ENCODE data around the gene PRSS27. TPM values are rescaled to one million over a fixed set of nuclear protein-coding genes. Genes with fewer than 3 reads are reported as not detected.
A peak's percentile ranks its signal among the peaks of the same experiment; 100 is the strongest.

Gene PRSS27
- total RNA-seq, 6 experiments from 2014 or later: 0.17 to 0.43 (median 0.31) TPM

DNA sequence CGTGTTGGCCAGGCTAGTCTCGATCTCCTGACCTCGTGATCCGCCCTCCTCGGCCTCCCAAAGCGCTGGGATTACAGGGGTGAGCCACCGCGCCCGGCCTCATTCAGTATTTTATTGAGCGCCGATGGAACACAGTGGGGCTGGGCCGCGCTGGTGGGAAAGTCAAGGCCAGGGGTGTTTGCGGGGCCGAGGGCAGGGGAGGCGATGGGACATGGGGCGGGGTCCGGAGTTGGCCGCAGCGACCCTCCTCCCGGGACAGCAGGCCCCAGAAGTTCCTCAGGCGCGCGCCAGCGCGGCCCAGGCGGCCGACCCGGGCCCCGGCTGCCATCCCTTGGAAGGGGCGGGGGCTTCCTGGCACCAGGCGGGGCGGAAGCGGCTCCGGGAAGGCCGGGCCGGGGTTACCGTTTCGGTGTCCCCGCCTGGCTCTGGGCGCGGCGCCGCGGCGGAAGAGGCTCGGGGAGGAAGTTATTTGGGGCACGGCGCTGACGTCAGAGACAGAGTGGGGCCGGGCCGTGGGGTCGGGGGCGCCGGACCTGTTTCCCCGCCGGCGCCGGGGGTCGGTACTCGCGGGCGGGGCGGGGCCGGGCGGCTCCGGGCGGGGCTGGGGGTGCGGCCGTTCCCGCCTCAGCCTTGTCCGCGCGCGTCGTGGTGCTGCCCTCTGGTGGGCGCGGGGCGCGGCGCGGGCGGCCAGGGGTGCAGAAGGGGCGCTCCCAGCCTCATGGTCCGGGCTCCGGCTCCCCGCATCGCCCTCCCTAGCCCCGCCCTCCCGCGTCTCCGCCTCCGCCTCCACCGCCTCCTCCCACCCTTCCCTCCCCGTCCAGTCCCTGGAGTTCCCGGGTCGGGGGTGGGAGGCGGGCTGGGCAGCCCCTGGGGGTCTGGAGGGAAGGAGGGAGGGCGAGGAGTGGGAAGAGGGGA, 952 bp upstream of the PRSS27 start:
- peak overlapping the region; percentile 69 for H3K27ac Mint-ChIP-seq

DNA sequence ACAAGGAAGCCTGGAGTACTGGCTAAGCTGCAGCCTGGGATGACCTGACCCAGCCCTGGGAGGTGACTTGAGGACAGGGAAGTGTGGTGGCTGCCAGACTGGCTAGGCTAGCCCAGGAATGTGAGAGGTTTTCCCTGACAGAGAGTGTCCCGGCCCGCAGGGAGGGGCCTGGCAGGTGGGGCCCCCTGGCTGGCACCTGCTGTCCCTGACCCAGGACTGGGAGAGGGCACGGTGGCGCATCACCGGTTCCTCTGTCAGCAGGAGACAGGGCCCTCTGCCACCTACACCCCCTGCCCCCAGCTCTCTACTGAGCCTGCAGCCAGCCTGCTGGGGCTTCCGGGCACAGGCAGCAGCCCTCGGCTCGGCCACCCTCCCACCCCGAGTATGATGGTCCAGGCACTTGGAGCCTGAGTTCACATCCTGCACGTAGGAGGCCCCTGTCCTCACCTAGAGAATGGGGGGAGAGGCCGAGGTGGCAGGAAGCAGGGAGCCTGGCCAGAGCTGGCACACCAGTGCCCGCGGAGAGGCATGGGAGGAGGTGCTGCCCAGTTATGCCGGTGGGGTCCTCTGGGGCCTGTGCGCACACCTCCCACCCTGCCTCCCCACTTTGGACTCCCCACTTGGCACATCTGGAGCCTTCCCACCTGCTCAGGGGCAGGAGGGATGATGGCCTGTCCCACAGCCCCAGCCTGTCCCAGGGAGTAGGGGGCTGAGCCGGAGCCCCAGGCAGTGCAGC, 528 bp downstream of the PRSS27 start:
- no peaks in the 10 kb centered on the region for H3K9me3 Mint-ChIP-seq
- H3K27me3 Mint-ChIP-seq (ENCODE audit: insufficient read depth): peaks cover 11% of the 10 kb centered on the region
- no peaks in the 10 kb centered on the region for H3K36me3 Mint-ChIP-seq (ENCODE audit: low read depth)
- no peak overlapping the region for H3K4me3 Mint-ChIP-seq
- no peak overlapping the region for H3K27ac Mint-ChIP-seq
- DNase-seq: no peak
- H3K4me1 Mint-ChIP-seq (ENCODE audit: low read depth): peaks cover 7% of the 10 kb centered on the region
- TF ChIP-seq, protein P1, sequence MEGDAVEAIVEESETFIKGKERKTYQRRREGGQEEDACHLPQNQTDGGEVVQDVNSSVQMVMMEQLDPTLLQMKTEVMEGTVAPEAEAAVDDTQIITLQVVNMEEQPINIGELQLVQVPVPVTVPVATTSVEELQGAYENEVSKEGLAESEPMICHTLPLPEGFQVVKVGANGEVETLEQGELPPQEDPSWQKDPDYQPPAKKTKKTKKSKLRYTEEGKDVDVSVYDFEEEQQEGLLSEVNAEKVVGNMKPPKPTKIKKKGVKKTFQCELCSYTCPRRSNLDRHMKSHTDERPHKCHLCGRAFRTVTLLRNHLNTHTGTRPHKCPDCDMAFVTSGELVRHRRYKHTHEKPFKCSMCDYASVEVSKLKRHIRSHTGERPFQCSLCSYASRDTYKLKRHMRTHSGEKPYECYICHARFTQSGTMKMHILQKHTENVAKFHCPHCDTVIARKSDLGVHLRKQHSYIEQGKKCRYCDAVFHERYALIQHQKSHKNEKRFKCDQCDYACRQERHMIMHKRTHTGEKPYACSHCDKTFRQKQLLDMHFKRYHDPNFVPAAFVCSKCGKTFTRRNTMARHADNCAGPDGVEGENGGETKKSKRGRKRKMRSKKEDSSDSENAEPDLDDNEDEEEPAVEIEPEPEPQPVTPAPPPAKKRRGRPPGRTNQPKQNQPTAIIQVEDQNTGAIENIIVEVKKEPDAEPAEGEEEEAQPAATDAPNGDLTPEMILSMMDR (IDR thresholded peaks at IDR 0.05): no peak

More for the DNA sequence above, 952 bp upstream of the PRSS27 start:
- TF ChIP-seq, protein P1 (IDR thresholded peaks at IDR 0.05): peak; percentile 85
- no peaks in the 10 kb centered on the region for H3K9me3 Mint-ChIP-seq
- peaks cover 7% of the 10 kb centered on the region for H3K4me1 Mint-ChIP-seq (ENCODE audit: low read depth)
- peaks cover 17% of the 10 kb centered on the region for H3K27me3 Mint-ChIP-seq (ENCODE audit: insufficient read depth)
- peak overlapping the region; percentile 83 for H3K4me3 Mint-ChIP-seq
- H3K36me3 Mint-ChIP-seq (ENCODE audit: low read depth): no peaks in the 10 kb centered on the region
- peak; percentile 70 for DNase-seq

DNA sequence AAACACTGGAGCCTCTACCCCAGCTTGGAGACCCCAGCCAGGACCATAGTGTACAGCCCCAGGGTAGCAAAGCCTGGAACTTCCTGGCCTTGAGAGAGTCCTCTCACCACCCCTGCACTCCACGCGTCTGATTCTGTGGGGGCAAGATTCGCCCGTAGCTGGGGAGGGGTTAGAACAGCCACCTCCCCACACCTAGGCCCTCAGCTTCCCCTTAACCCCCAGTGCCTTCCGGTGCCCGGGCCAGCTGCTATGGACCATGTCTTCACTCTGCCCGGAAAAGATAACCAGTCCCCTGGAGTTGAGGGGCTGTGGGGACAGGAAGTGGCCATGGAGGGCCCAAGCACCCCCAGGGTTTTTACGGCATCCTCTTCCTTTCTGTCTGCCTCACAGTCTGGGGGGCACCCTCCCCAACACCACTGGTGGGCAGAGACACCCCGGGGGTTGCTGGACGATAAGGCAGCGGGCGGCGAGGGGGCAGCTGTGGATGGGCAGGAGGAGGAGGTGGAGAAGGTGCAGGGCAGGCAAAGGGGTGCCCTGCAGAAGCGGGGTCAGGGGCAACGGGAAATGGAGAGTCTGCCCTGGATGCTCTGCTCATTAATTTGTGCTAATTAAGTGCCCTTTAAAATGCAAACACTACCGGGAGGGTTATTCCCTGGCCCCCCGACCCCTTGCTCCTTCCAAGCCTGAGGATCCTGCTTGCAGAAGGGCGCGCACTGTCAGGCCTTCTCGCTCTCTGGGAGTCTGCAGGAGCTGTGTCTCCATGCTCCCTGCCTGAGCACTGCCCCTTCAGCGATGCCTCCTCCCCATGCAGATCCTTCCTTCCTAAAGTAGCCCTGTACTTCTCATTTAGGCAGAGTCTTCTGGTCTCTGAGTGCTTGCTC, 2.4 kb downstream of the PRSS27 start:
- no peaks in the 10 kb centered on the region for H3K36me3 Mint-ChIP-seq (ENCODE audit: low read depth)
- DNase-seq: no peak
- peaks cover 6% of the 10 kb centered on the region for H3K27me3 Mint-ChIP-seq (ENCODE audit: insufficient read depth)
- H3K27ac Mint-ChIP-seq: no peak overlapping the region
- no peaks in the 10 kb centered on the region for H3K4me1 Mint-ChIP-seq (ENCODE audit: low read depth)
- TF ChIP-seq, protein P1 (IDR thresholded peaks at IDR 0.05): no peak
- no peaks in the 10 kb centered on the region for H3K9me3 Mint-ChIP-seq
- H3K4me3 Mint-ChIP-seq: no peak overlapping the region

DNA sequence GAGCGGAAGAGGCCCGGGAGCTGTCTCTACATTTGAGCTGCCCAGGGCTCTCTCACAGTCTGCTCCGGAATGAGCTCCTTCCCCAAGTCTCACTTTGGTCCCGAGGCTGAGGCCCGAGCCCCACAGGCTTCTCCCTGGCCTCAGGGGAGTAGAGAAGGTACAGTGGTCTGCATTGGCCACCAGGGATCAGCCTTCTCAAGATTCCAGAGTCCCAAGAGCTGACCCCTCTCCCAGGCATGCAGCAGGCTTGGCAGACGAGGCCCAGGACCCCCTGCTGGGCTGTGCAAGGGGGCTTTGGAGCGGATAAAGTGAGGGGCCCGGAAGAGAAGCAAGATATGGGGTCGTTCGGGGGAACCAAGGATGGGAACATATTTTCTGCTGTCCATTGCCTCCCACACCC, 3.1 kb downstream of the PRSS27 start:
- Mint-ChIP-seq H3K27ac (no peak overlapping the region), H3K36me3 (ENCODE audit: low read depth) (no peaks in the 10 kb centered on the region), H3K9me3 (no peaks in the 10 kb centered on the region), H3K4me1 (ENCODE audit: low read depth) (no peaks in the 10 kb centered on the region), H3K27me3 (ENCODE audit: insufficient read depth) (peaks cover 6% of the 10 kb centered on the region), H3K4me3 (no peak overlapping the region)
- TF ChIP-seq, protein P1 (IDR thresholded peaks at IDR 0.05): no peak
- DNase-seq: no peak
